Fibroblast of peridontal ligament (primary cell): ENCODE measurements around the gene SFI1.

Source experiments
- DNase-seq: peaks from one replicate; pipeline ENCODE4 v3.0.0-alpha.2; 2010; ENCODE audit errors: extremely low read depth

SFI1 gene

GRCh38 chr22:31544481-31545480 is 48.4 kb downstream of the SFI1 start:
- DNase-seq, result no peak

GRCh38 chr22:31550871-31551370 is 54.6 kb downstream of the SFI1 start:
- DNase-seq, result no peak

GRCh38 chr22:31556627-31557203 is 60.4 kb downstream of the SFI1 start:
- DNase-seq, result peak; percentile 58

- DNase-seq, result peak; percentile 7
Measured at GRCh38 chr22:31558546-31558945, 62.2 kb downstream of the SFI1 start.

- DNase-seq, result peak; percentile 70
Measured at GRCh38 chr22:31561238-31561887, 65.0 kb downstream of the SFI1 start.

- DNase-seq, result no peak
Measured at GRCh38 chr22:31561970-31562369, 65.6 kb downstream of the SFI1 start.

- DNase-seq, result no peak
Measured at GRCh38 chr22:31566484-31566883, 70.1 kb downstream of the SFI1 start.

- DNase-seq, result no peak
Measured at GRCh38 chr22:31567196-31567595, 70.9 kb downstream of the SFI1 start.

- DNase-seq, result no peak
Measured at GRCh38 chr22:31567702-31568101, 71.4 kb downstream of the SFI1 start.

- no peak for DNase-seq
Measured at GRCh38 chr22:31569126-31569525, 72.8 kb downstream of the SFI1 start.

GRCh38 chr22:31572939-31573338 is 76.6 kb downstream of the SFI1 start:
- DNase-seq, result no peak

GRCh38 chr22:31574055-31574670 is 77.8 kb downstream of the SFI1 start:
- DNase-seq, result peak; percentile 18

- no peak for DNase-seq
Measured at GRCh38 chr22:31575190-31575589, 78.9 kb downstream of the SFI1 start.

- no peak for DNase-seq
Measured at GRCh38 chr22:31577711-31578110, 81.4 kb downstream of the SFI1 start.

GRCh38 chr22:31578171-31578570 is 81.8 kb downstream of the SFI1 start:
- DNase-seq, result no peak

- DNase-seq, result no peak
Measured at GRCh38 chr22:31579835-31580242, 83.5 kb downstream of the SFI1 start.

- DNase-seq, result peak; percentile 23
Measured at GRCh38 chr22:31583861-31584485, 87.6 kb downstream of the SFI1 start.

GRCh38 chr22:31584804-31585160 is 88.4 kb downstream of the SFI1 start:
- no peak for DNase-seq

GRCh38 chr22:31585161-31585859 is 89.0 kb downstream of the SFI1 start:
- DNase-seq, result peak; percentile 27

GRCh38 chr22:31586137-31586920 is 90.0 kb downstream of the SFI1 start:
- DNase-seq, result peak; percentile 29
